IMR-90 (cell line): Measurements from ENCODE around the gene COQ8A. TPM values are rescaled to one million over a fixed set of nuclear protein-coding genes. Genes with fewer than 3 reads are reported as not detected.
A peak's percentile ranks its signal among the peaks of the same experiment; 100 is the strongest.

ENCODE experiments used
- ATAC-seq: fragments of 200-7000 bp; cut with Tn5 transposase; 2 replicates; pipeline ENCODE4 v1.9.1; 2020; ENCODE audit warnings: low read depth, mild to moderate bottlenecking, moderate library complexity
- BruUV-seq: library from RNA; stranded (reverse); fragments of 400-500 nt; replicated peaks from 2 replicates; lab custom pipeline; 2021; lab: Mats Ljungman, UMichigan
- CTCF ChIA-PET: fragments of 300-600 bp; formaldehyde crosslinking; extraction: SDS; loops from one replicate; lab custom pipeline; 2021; ENCODE audit warnings: antibody characterized with exemption; lab: Yijun Ruan, JAX
- POLR2A ChIA-PET: fragments of 300-600 bp; sonication (Branson Sonifier 250); formaldehyde crosslinking; loops from one replicate; lab custom pipeline; 2022; ENCODE audit warnings: antibody characterized with exemption; ENCODE audit not compliant: unreplicated experiment; lab: Charles Lee
- DNase-seq: peaks from one replicate; pipeline ENCODE4 v3.0.0; 2013
- H2AFZ ChIP-seq: replicated peaks from 2 replicates; pipeline ENCODE3; 2013; ENCODE audit warnings: low read length, mild to moderate bottlenecking; ENCODE audit not compliant: poor library complexity
- H2AK5ac ChIP-seq: 2 replicates; pipeline ENCODE4 v1.6.1; 2013; ENCODE audit warnings: low read depth, low read length, inconsistent platforms
- H2AK9ac ChIP-seq: replicated peaks from 2 replicates; pipeline ENCODE3; 2013; ENCODE audit warnings: mild to moderate bottlenecking, low read depth, low read length, moderate library complexity; ENCODE audit not compliant: poor library complexity
- H2BK120ac ChIP-seq: 2 replicates; pipeline ENCODE4 v1.6.1; 2013; ENCODE audit warnings: low read depth, low read length, inconsistent platforms
- H2BK15ac ChIP-seq: 3 replicates; pipeline ENCODE4 v1.6.1; 2013; ENCODE audit warnings: low read depth, low read length, inconsistent platforms
- H2BK20ac ChIP-seq: 2 replicates; pipeline ENCODE4 v1.6.1; 2013; ENCODE audit warnings: low read depth, mild to moderate bottlenecking, inconsistent platforms, low read length, moderate library complexity
- H2BK5ac ChIP-seq: 2 replicates; pipeline ENCODE4 v1.6.1; 2013; ENCODE audit warnings: mild to moderate bottlenecking, low read depth, low read length, inconsistent platforms; ENCODE audit not compliant: poor library complexity, severe bottlenecking
- H3K14ac ChIP-seq: replicated peaks from 2 replicates; pipeline ENCODE4 v1.6.1; 2013; ENCODE audit warnings: low read depth, low read length, inconsistent platforms
- H3K18ac ChIP-seq: 2 replicates; pipeline ENCODE4 v1.6.1; 2013; ENCODE audit warnings: low read depth, low read length, control low read depth
- H3K23ac ChIP-seq: 2 replicates; pipeline ENCODE4 v1.6.1; 2013; ENCODE audit warnings: low read depth, low read length, inconsistent platforms
- H3K27ac ChIP-seq: 2 replicates; pipeline ENCODE4 v1.5.1; 2013; ENCODE audit warnings: mild to moderate bottlenecking, control low read depth, low read length; ENCODE audit not compliant: insufficient read depth
- H3K27me3 ChIP-seq: 2 replicates; pipeline ENCODE4 v1.6.1; 2013; ENCODE audit warnings: low read length; ENCODE audit not compliant: control insufficient read depth, insufficient read depth
- H3K36me3 ChIP-seq: 2 replicates; pipeline ENCODE4 v1.6.1; 2013; ENCODE audit warnings: low read length, mixed read lengths; ENCODE audit not compliant: control insufficient read depth, insufficient read depth
- H3K4ac ChIP-seq: 2 replicates; pipeline ENCODE4 v1.6.1; 2013; ENCODE audit warnings: low read depth, low read length, inconsistent platforms
- H3K4me1 ChIP-seq: 2 replicates; pipeline ENCODE4 v1.6.1; 2013; ENCODE audit warnings: low read length, mixed read lengths; ENCODE audit not compliant: control insufficient read depth, insufficient read depth
- H3K4me2 ChIP-seq: 2 replicates; pipeline ENCODE4 v1.6.1; 2013; ENCODE audit warnings: low read depth, mild to moderate bottlenecking, control low read depth, low read length, moderate library complexity
- H3K4me3 ChIP-seq: 2 replicates; pipeline ENCODE4 v1.5.1; 2013; ENCODE audit warnings: low read depth, mild to moderate bottlenecking, control low read depth, low read length, moderate library complexity; ENCODE audit not compliant: insufficient read depth
- H3K56ac ChIP-seq: 2 replicates; pipeline ENCODE4 v1.6.1; 2013; ENCODE audit warnings: low read length, inconsistent platforms; ENCODE audit not compliant: insufficient read depth; ENCODE audit errors: extremely low read depth
- H3K79me1 ChIP-seq, 2 experiments: 2 replicates each; pipeline ENCODE4 v1.6.1; 2013; ENCODE audit warnings: low read length in 2 of 2, inconsistent platforms in 1 of 2, low read depth in 1 of 2
- H3K9ac ChIP-seq: 2 replicates; pipeline ENCODE4 v1.6.1; 2013; ENCODE audit warnings: low read depth, low read length, control low read depth
- H3K9me1 ChIP-seq: 2 replicates; pipeline ENCODE4 v1.6.1; 2013; ENCODE audit warnings: low read length, inconsistent platforms; ENCODE audit not compliant: insufficient read depth
- H3K9me3 ChIP-seq: 2 replicates; pipeline ENCODE4 v1.6.1; 2013; ENCODE audit warnings: low read length; ENCODE audit not compliant: control insufficient read depth, insufficient read depth
- H4K20me1 ChIP-seq: 2 replicates; pipeline ENCODE4 v1.6.1; 2013; ENCODE audit warnings: low read length, inconsistent platforms; ENCODE audit not compliant: insufficient read depth
- H4K5ac ChIP-seq: 2 replicates; pipeline ENCODE4 v1.6.1; 2013; ENCODE audit warnings: mild to moderate bottlenecking, low read depth, low read length, control low read depth
- H4K8ac ChIP-seq, 2 experiments: 2 replicates each; pipeline ENCODE4 v1.6.1; 2013; ENCODE audit warnings: low read depth in 2 of 2, low read length in 2 of 2, control low read depth in 1 of 2, inconsistent platforms in 1 of 2
- H4K91ac ChIP-seq: 2 replicates; pipeline ENCODE4 v1.6.1; 2013; ENCODE audit warnings: low read depth, low read length, inconsistent platforms; ENCODE audit not compliant: insufficient read depth
- BHLHE40 ChIP-seq: fragments of 150-350 bp; IDR thresholded peaks from 2 replicates; pipeline ENCODE4 v1.6.1; 2016; ENCODE audit warnings: mild to moderate bottlenecking, low read depth, low read length
- RCOR1 ChIP-seq: IDR thresholded peaks from 2 replicates; pipeline ENCODE4 v1.6.1; 2012; ENCODE audit warnings: mild to moderate bottlenecking, low read length, improper control_type of control experiment; ENCODE audit not compliant: insufficient replicate concordance
- RFX5 ChIP-seq: IDR thresholded peaks from 2 replicates; pipeline ENCODE4 v1.8.0; 2012; ENCODE audit warnings: low read depth, mild to moderate bottlenecking, low read length, moderate library complexity
- SMC3 ChIP-seq: fragments of 150-350 bp; IDR thresholded peaks from 2 replicates; pipeline ENCODE4 v1.6.1; 2016; ENCODE audit warnings: low read depth, mild to moderate bottlenecking, antibody characterized with exemption, low read length, moderate library complexity
- WGBS, 2 experiments: methylation state at CpG; one replicate each; pipeline versions ENCODE4 v1.1.5 to v1.1.7; 2013; ENCODE audit warnings: missing lambda C conversion rate in 2 of 2; ENCODE audit not compliant: insufficient read length in 1 of 2; ENCODE audit errors: extremely low coverage in 2 of 2; 5-methylcytosine and 5-hydroxymethylcytosine counted together
- dilution Hi-C: fragments of 300-500 bp; cut with HindIII; formaldehyde crosslinking; loops from one replicate; pipeline ENCODE4 v1.14.3; 2018; ENCODE audit warnings: low sequenced_read_pairs; ENCODE audit not compliant: unreplicated experiment
- in situ Hi-C: fragments of 300-500 bp; cut with MboI; formaldehyde crosslinking; loops from 3 replicates; pipeline ENCODE4 v1.14.3; 2019; ENCODE audit warnings: low sequenced_read_pairs, inconsistent platforms, mixed read lengths
- intact Hi-C: fragments of 100-400 bp; cut with micrococcal nuclease; formaldehyde crosslinking; loops from 2 replicates; pipeline ENCODE4 v1.10.0; 2022
- polyA plus RNA-seq, 3 experiments: library from polyadenylated mRNA; depleted of rRNA; stranded (reverse); fragments of >200 nt; gene quantifications; 2 replicates each; pipeline ENCODE4 v1.2.3, GENCODE V29; 2012; ENCODE audit warnings: low replicate concordance in 1 of 3
- total RNA-seq: library from RNA; depleted of rRNA; stranded (reverse); fragments of >200 nt; gene quantifications from 2 replicates; pipeline ENCODE4 v1.2.3, GENCODE V29; 2012

Gene COQ8A
- total and polyA plus RNA-seq, 2 of the 4 experiments (the other 2 are of a cell fraction): 3.8 to 6.1 TPM

GRCh38 chr1:226960944-226961765 lies 21.1 kb downstream of the COQ8A start:
- H2AFZ ChIP-seq: peak overlapping the region; percentile 51
- no peaks in the 10 kb centered on the region for H3K27me3 ChIP-seq
- H4K91ac ChIP-seq: no peak overlapping the region
- H4K8ac ChIP-seq: no peak overlapping the region
- H4K5ac ChIP-seq: no peak overlapping the region
- H3K9me3 ChIP-seq: 0 out of 2 replicates have a peak, but pooled peaks cover 1% of the 10 kb centered on the region
- H2BK5ac ChIP-seq: no peak overlapping the region
- H3K36me3 ChIP-seq: peaks cover 1% of the 10 kb centered on the region; the same call in 1 of the 2 replicates
- ChIA-PET POLR2A (no interaction called here), CTCF (no interaction called here)
- H3K14ac ChIP-seq: no peak overlapping the region
- no peak overlapping the region for H3K27ac ChIP-seq
- H3K4ac ChIP-seq: no peak overlapping the region
- H3K79me1 ChIP-seq: no peaks in the 10 kb centered on the region
- H2BK15ac ChIP-seq: no peak overlapping the region
- BruUV-seq: no TSS peak
- in situ Hi-C loops: no loop called here
- DNase-seq (no peak), ATAC-seq (no peak)
- H2BK20ac ChIP-seq: no peak overlapping the region
- H3K9me1 ChIP-seq: no peaks in the 10 kb centered on the region
- H2AK9ac ChIP-seq: no peak overlapping the region
- H3K56ac ChIP-seq: no peak overlapping the region
- intact Hi-C loops: loop anchor here (10.0 kb wide), 1 partner anchor 56 kb away; no protein-coding TSS in a partner anchor
- no peak overlapping the region for H3K4me2 ChIP-seq
- H4K20me1 ChIP-seq: no peaks in the 10 kb centered on the region
- H2BK120ac ChIP-seq: no peak overlapping the region
- no peak overlapping the region for H3K18ac ChIP-seq
- 77% methylated on average over 9 of the region's 13 CpGs; no CpG with 5 or more reads in 1 of the 2 experiments for WGBS, 2 experiments
- H3K23ac ChIP-seq: no peak overlapping the region
- no peak overlapping the region for H3K4me3 ChIP-seq
- TF ChIP-seq SMC3 (no peak), BHLHE40 (no peak), RCOR1 (no peak), RFX5 (no peak)
- H3K4me1 ChIP-seq: no peaks in the 10 kb centered on the region
- dilution Hi-C loops: no loop called here
- no peak overlapping the region for H3K9ac ChIP-seq
- no peak overlapping the region for H2AK5ac ChIP-seq
